ENCODE measurements around the gene ZNF181.

DNA sequence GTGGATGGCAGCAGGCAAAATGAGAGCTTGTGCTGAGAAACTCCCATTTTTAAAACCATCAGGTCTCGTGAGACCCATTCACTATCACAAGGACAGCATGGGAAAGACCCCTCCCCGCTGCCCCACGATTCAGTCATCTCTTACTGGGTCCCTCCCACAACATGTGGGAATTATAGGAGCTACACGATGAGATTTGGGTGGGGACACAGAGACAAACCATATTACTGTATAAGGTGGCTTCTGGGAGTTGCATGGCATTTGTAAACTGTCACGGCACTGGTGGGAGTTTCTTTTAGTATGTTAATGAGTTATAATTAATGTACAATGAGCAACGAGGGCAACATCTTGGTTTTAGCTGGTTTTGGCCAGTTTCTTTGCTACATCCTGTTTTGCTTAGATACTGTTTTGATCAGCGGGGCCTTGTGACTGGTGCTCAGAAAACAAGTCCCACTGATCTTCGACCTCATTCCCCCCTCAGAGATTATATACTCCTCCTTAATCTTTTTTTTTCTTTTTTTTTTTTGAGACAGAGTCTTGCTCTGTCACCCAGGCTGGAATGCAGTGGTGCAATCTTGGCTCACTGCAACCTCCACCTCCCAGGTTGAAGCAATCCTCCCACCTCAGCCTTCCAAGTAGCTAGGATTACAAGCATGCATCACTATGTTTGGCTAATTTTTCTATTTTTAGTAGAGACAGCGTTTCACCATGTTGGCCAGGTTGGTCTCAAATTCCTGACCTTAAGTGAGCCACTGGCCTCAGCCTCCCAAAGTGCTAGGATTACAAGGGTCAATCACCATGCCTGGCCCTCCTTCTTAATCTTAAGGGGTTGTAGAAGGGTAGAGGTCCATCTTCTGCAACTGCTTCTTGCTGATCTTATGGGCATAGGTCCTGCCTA lies 60.3 kb downstream of the ZNF181 start:
- TF ChIP-seq, protein P1, sequence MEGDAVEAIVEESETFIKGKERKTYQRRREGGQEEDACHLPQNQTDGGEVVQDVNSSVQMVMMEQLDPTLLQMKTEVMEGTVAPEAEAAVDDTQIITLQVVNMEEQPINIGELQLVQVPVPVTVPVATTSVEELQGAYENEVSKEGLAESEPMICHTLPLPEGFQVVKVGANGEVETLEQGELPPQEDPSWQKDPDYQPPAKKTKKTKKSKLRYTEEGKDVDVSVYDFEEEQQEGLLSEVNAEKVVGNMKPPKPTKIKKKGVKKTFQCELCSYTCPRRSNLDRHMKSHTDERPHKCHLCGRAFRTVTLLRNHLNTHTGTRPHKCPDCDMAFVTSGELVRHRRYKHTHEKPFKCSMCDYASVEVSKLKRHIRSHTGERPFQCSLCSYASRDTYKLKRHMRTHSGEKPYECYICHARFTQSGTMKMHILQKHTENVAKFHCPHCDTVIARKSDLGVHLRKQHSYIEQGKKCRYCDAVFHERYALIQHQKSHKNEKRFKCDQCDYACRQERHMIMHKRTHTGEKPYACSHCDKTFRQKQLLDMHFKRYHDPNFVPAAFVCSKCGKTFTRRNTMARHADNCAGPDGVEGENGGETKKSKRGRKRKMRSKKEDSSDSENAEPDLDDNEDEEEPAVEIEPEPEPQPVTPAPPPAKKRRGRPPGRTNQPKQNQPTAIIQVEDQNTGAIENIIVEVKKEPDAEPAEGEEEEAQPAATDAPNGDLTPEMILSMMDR (IDR thresholded peaks at IDR 0.05; ENCODE audit: poor library complexity) = no peak
- TF ChIP-seq EZH2 (IDR thresholded peaks at IDR 0.05; ENCODE audit: borderline replicate concordance) (no peak), EZH2phosphoT487 (IDR thresholded peaks at IDR 0.05; ENCODE audit: low read depth, severe bottlenecking, unreplicated experiment) (no peak)

All from hepatocyte (in vitro differentiated cells).